ENCODE measurements around the gene LENG9.
A peak's percentile ranks its signal among the peaks of the same experiment; 100 is the strongest.
"Not testable (repeated sequence)": the region's sequence is repeated elsewhere in the genome, so short reads cannot be mapped to it uniquely, and the experiment has no call there.

LENG9 gene

GRCh38 chr19:54458648-54459281, 4.8 kb downstream of the LENG9 start:
- peak; percentile 38 for DNase-seq

- no peak for DNase-seq
These were observed 5.6 kb downstream of the LENG9 start for GRCh38 chr19:54457773-54458647.

- no peak for DNase-seq
These were observed 6.9 kb downstream of the LENG9 start for GRCh38 chr19:54456423-54457373.

GRCh38 chr19:54455786-54456422, 7.7 kb downstream of the LENG9 start:
- DNase-seq = no peak

- DNase-seq = no peak
These were observed 8.6 kb downstream of the LENG9 start for GRCh38 chr19:54454781-54455675.

DNA sequence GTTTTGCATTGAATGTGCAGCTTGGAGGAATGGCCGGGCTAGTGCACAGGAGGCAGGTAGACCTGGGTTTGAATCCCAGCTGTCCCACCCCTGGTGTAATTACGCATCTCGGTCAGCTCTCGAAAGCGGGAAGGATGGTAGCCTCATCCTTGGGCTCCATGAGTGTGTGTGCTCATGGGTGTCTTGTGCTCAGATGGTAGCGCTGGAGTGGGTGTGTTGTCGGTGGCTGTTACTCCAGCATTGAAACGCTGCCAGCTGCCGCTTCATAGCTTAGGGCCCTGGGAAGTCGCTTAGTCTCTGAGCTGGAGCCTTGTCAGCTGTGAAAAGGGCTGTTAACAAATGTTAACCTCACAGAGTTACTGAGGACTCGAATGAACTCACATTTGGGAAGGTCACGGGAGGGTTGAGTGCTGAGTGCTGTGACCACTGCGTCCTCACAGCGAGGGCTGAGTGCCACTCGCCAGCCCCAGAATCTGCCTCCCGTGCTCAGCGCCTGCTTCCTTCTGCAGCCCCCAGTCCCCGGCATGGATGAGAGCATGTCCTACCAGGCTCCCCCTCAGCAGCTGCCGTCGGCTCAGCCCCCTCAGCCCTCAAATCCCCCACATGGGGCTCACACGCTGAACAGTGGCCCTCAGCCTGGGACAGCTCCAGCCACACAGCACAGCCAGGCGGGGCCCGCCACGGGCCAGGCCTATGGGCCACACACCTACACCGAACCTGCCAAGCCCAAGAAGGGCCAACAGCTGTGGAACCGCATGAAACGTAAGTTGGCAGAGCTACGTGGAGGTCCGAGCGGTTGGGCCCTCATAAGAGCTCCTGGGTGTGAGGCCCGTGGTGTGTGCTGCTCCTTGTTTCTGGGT, 9.4 kb downstream of the LENG9 start:
- no peak for DNase-seq

DNA sequence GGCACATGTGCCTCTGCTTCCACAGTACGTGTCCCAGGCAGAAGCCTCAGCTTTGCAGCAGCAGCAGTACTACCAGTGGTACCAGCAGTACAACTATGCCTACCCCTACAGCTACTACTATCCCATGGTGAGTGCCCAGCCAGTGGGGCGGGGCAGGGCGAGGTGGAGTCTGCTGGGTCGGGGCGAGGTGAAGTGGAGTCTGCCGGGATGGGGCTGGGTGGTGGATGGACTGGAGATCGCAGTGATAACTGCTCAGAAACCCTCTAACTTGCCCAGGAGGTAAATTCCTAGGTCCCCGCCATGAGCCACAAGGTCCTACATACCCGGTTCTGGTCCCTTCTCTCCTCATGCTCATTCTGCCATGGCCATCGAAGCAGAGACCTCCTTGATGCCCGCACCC, 11.0 kb downstream of the LENG9 start:
- DNase-seq = no peak

DNA sequence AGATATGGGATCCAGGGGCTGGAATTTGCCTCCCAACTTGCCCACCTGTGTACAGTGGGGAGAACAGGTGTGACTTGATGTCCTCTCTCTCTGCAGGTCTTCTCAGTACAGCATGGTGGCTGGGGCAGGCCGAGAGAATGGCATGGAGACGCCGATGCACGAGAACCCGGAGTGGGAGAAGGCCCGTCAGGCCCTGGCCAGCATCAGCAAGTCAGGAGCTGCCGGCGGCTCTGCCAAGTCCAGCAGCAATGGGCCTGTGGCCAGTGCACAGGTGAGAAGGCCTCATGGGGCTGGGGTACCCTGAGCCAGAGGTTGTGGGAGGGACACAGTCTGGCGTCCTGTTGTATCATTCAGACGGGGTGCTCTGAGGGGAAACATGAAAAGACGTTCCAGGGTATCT, 11.6 kb downstream of the LENG9 start:
- DNase-seq = no peak

DNA sequence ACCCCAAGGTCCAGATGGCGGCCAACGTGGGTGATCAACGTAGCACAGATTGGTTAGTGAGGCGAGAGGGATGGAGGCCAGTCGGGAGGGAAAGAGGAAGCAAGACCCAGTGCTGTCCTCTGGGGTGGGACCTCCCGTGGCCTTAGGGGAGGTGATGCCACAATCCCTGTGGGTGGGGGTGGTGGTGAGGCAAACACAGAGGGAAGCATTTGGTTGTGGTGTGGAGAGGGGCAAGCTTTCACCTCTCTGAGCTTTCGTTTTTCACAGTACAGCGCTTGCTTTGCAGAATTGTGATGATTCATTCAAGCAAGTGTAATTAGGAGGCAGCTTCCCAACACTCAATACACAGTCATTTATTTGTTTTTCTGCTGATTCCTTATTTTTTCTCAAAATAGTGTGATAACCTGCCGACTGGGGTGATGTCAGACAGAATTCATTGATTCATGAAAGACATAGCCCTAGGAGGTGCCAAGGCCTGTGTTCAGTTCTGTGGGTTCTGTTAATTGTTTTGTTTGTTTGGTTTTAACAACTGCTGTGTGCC, 12.2 kb downstream of the LENG9 start:
- DNase-seq = no peak

DNA sequence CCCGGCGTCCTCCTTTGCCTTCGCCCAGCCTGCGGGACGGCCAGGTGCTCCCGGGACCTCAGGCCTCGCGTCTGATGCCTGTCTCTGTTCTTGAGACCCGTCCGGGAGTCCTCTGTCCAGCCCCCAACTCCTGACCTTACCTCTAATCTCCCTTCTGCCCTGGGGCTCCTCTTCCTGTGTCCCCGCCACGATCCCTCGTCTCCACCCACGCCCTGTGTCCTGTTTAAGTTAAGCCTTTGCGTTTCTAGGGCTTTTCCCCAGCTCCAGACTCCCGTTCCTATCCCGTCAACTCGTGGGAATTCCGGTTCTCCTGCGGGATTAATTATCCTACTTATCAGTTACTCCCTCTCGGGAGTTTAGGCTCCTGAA, 13.9 kb downstream of the LENG9 start:
- no peak for DNase-seq

DNA sequence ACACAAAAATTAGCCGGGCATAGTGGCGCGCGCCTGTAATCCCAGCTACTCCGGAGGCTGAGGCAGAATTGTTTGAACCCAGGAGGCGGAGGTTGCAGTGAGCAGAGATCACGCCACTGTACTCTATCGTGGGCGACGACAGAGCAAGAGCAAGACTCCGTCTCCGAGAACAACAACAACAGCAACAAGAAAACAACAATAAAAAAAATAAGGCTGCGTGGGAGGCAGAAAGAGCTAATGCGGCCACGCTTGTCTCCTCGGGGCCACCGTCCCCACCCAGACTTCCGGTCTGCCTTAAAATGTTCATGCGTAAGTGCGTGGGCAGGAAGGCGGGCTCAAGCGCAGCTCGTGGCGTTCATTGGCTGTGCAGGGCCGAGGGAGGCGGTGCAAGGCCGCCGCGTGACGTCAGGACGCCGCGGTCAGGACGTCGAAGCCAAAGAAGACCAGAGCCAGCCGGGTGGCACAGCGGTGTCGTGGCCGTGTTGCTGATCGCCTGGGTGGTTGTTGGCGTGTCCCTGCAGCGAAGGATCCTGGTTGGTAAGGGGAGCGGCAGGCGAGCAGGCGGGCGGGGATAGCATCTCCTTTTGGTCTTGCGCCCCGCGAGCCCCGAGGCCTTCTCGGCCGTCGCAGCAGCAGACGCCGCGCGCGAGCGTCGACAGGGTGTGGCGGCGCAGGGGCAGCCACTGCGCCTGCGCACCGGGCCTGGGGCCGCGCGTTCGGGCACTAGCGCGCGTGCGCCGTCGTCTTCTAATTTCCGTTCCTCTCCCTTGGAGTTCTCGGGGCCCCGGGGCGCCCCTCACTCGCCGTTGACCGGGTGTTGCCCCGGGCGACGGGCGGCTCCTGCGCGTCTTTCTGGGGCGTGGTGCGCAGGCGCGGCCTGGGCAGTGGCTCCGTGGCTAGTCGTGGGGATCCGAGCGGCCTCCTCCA, 14.5 kb downstream of the LENG9 start, which contains the start of gene LENG8:
TSS of gene LENG8 (plus strand) at position 426 of the 927 bp plus-strand sequence. CDS start 2,146 bp downstream, outside the sequence.
- DNase-seq = peak; percentile 98

DNA sequence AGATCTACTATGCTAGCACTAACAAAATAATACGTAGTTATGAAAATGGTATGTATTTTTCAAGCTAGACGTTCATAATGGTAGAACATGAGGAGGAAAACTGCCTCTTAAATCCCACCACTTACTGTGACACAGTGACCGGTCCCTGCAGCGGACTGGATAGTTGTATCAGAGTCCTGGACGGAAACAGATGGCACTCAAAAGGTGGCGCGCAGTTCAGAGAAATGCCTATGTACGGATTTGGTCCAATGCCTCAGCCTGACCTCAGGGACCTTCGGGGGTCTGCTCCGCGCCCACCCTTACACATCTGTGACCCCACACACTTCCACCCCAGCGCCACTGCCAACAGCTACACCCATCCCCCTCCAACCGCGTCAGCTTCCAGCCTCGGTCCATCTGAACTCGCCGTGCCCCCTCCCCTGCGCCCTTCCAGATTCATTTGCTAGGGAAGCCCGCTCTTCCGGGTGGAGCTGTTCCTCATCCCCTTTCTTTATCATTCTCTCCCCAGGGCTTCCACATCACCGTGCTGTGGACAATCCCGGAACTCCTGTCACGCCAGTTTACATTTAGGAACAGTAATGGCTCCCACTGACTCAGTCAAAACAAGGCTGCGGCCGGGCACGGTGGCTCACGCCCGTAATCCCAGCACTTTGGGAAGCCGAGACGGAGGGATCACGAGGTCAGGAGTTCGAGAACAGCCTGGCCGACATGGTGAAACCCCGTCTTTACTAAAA, 15.4 kb downstream of the LENG9 start:
- peak; percentile 85 for DNase-seq

DNA sequence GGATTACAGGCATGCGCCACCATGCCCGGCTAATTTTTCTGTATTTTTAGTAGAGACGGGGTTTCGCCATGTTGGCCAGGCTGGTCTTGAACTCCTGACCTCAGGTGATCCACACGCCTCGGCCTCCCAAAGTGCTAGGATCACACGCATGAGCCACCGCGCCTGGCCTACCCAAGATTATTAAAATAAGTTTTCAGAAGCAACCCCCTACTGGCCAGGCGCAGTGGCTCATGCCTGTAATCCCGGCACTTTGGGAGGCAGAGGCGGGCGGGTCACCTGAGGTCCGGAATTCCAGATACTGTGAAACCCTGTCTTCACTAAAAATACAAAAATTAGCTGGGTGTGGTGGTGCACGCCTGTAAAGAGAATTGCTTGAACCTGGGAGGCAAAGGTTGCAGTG, 17.2 kb downstream of the LENG9 start:
- not testable (repeated sequence) for DNase-seq

- no peak for DNase-seq
These were observed 18.8 kb downstream of the LENG9 start for GRCh38 chr19:54444737-54445136.

- DNase-seq = no peak
These were observed 22.9 kb downstream of the LENG9 start for GRCh38 chr19:54440641-54441040.

GRCh38 chr19:54439174-54439851, 24.3 kb downstream of the LENG9 start:
- DNase-seq = peak; percentile 33

- no peak for DNase-seq
These were observed 26.8 kb downstream of the LENG9 start for GRCh38 chr19:54436628-54437252.
